ENCODE data around the gene DYNLT5. TPM values are rescaled to one million over a fixed set of nuclear protein-coding genes. Genes with fewer than 3 reads are reported as not detected.

The DYNLT5 gene
- total RNA-seq, 1 donor from 2014 or later = 9.0 TPM

- ATAC-seq (no peak), DNase-seq (ENCODE audit: low spot score) (no peak)
- intact Hi-C loops (cut with DNase I) = no loop called here
Measured at GRCh38 chr1:66739401-66740157, 12.7 kb upstream of the DYNLT5 start.

GRCh38 chr1:66745451-66745850, 6.8 kb upstream of the DYNLT5 start:
- DNase-seq (ENCODE audit: low spot score) (no peak), ATAC-seq (no peak)
- intact Hi-C loops (cut with DNase I) = no loop called here

GRCh38 chr1:66747501-66747900, 4.8 kb upstream of the DYNLT5 start:
- ATAC-seq (no peak), DNase-seq (ENCODE audit: low spot score) (no peak)
- intact Hi-C loops (cut with DNase I) = no loop called here

- DNase-seq (ENCODE audit: low spot score) (no peak), ATAC-seq (no peak)
- intact Hi-C loops (cut with DNase I) = no loop called here
Measured at GRCh38 chr1:66750577-66750976, 1.7 kb upstream of the DYNLT5 start.

- intact Hi-C loops (cut with DNase I) = no loop called here
- DNase-seq (ENCODE audit: low spot score) (no peak), ATAC-seq (no peak)
Measured at GRCh38 chr1:66751160-66751559, 1.1 kb upstream of the DYNLT5 start.

GRCh38 chr1:66752671-66753371, 562 bp downstream of the DYNLT5 start:
- ATAC-seq (peak; percentile 43), DNase-seq (ENCODE audit: low spot score) (no peak)
- intact Hi-C loops (cut with DNase I) = no loop called here

- intact Hi-C loops (cut with DNase I) = no loop called here
- ATAC-seq = no peak
- no peak for DNase-seq (ENCODE audit: low spot score)
Measured at GRCh38 chr1:66757722-66758240, 5.5 kb downstream of the DYNLT5 start.

GRCh38 chr1:66758241-66758755, 6.0 kb downstream of the DYNLT5 start:
- no peak for DNase-seq (ENCODE audit: low spot score)
- peak; percentile 72 for ATAC-seq
- intact Hi-C loops (cut with DNase I) = no loop called here

GRCh38 chr1:66760506-66760905, 8.2 kb downstream of the DYNLT5 start:
- intact Hi-C loops (cut with DNase I) = no loop called here
- ATAC-seq (no peak), DNase-seq (ENCODE audit: low spot score) (no peak)

GRCh38 chr1:66761221-66761620, 9.0 kb downstream of the DYNLT5 start:
- ATAC-seq (no peak), DNase-seq (ENCODE audit: low spot score) (no peak)
- intact Hi-C loops (cut with DNase I) = no loop called here

GRCh38 chr1:66764994-66765578, 12.8 kb downstream of the DYNLT5 start:
- ATAC-seq = peak; percentile 56
- intact Hi-C loops (cut with DNase I) = no loop called here
- DNase-seq (ENCODE audit: low spot score) = no peak

- intact Hi-C loops (cut with DNase I) = no loop called here
- ATAC-seq (no peak), DNase-seq (ENCODE audit: low spot score) (no peak)
Measured at GRCh38 chr1:66767626-66768025, 15.4 kb downstream of the DYNLT5 start.

- no peak for ATAC-seq
- no peak for DNase-seq (ENCODE audit: low spot score)
- intact Hi-C loops (cut with DNase I) = no loop called here
Measured at GRCh38 chr1:66768965-66769364, 16.7 kb downstream of the DYNLT5 start.

- intact Hi-C loops (cut with DNase I) = no loop called here
- DNase-seq (ENCODE audit: low spot score) = no peak
- no peak for ATAC-seq
Measured at GRCh38 chr1:66769512-66770229, 17.4 kb downstream of the DYNLT5 start.

- intact Hi-C loops (cut with DNase I) = no loop called here
Measured at GRCh38 chr1:66770240-66770639, 18.0 kb downstream of the DYNLT5 start.

GRCh38 chr1:66770694-66771093, 18.4 kb downstream of the DYNLT5 start:
- intact Hi-C loops (cut with DNase I) = no loop called here
- DNase-seq (ENCODE audit: low spot score) (no peak), ATAC-seq (no peak)

More at GRCh38 chr1:66770240-66770639, 18.0 kb downstream of the DYNLT5 start:
- no peak for DNase-seq (ENCODE audit: low spot score)
- no peak for ATAC-seq

- no peak for ATAC-seq
- no peak for DNase-seq (ENCODE audit: low spot score)
- intact Hi-C loops (cut with DNase I) = no loop called here
Measured at GRCh38 chr1:66773227-66773626, 21.0 kb downstream of the DYNLT5 start.

GRCh38 chr1:66774438-66774837, 22.2 kb downstream of the DYNLT5 start:
- DNase-seq (ENCODE audit: low spot score) = no peak
- no peak for ATAC-seq
- intact Hi-C loops (cut with DNase I) = no loop called here

GRCh38 chr1:66775646-66776045, 23.4 kb downstream of the DYNLT5 start:
- intact Hi-C loops (cut with DNase I) = no loop called here
- no peak for ATAC-seq
- DNase-seq (ENCODE audit: low spot score) = no peak
